WTC11 (cell line): Measurements from ENCODE around the gene SFT2D1. TPM values are rescaled to one million over a fixed set of nuclear protein-coding genes. Genes with fewer than 3 reads are reported as not detected.

Source experiments
- ATAC-seq: fragments of 200-7000 bp; cut with Tn5 transposase; 2 replicates; pipeline ENCODE4 v1.10.0; 2021; ENCODE audit warnings: mild to moderate bottlenecking, moderate library complexity
- CTCF ChIA-PET: fragments of 300-600 bp; sonication (Branson Sonifier 250); formaldehyde crosslinking; loops from one replicate; lab custom pipeline; 2021; ENCODE audit warnings: antibody characterized with exemption; lab: Charles Lee
- POLR2A ChIA-PET: fragments of 350-600 bp; sonication (Branson Sonifier 250); formaldehyde crosslinking; loops from one replicate; lab custom pipeline; 2021; ENCODE audit warnings: antibody characterized with exemption; lab: Charles Lee
- DNase-seq: peaks from one replicate; pipeline ENCODE4 v3.0.0; 2021; ENCODE audit warnings: low spot score
- H3K27ac Mint-ChIP-seq: 2 replicates; pipeline ENCODE4 v1.8.0; 2021; ENCODE audit warnings: mixed read lengths
- H3K27me3 Mint-ChIP-seq: 2 replicates; pipeline ENCODE4 v1.8.0; 2021; ENCODE audit warnings: low read depth, mild to moderate bottlenecking, moderate library complexity, mixed read lengths
- H3K36me3 Mint-ChIP-seq: 2 replicates; pipeline ENCODE4 v1.8.0; 2021; ENCODE audit warnings: mixed read lengths
- H3K4me1 Mint-ChIP-seq: 2 replicates; pipeline ENCODE4 v1.8.0; 2022; ENCODE audit warnings: mixed read lengths
- H3K4me3 Mint-ChIP-seq: 2 replicates; pipeline ENCODE4 v1.8.0; 2021; ENCODE audit warnings: mild to moderate bottlenecking, moderate library complexity, mixed read lengths
- H3K9me3 Mint-ChIP-seq: 2 replicates; pipeline ENCODE4 v1.8.0; 2021; ENCODE audit warnings: mixed read lengths
- FOXK1 ChIP-seq: sonication (generic); formaldehyde crosslinking; IDR thresholded peaks from 2 replicates; pipeline ENCODE4 v1.8.0; 2022; ENCODE audit warnings: mild to moderate bottlenecking, moderate library complexity, missing genetic modification reagents
- GTF2I ChIP-seq: fragments of 250-450 bp; sonication (Bioruptor Pico); conservative IDR thresholded peaks from 2 replicates; pipeline ENCODE4 v1.4.0; 2021; ENCODE audit warnings: mild to moderate bottlenecking
- HMGA2 ChIP-seq: fragments of 250-450 bp; sonication (Bioruptor Pico); IDR thresholded peaks from 2 replicates; pipeline ENCODE4 v1.4.0; 2021; ENCODE audit warnings: mild to moderate bottlenecking, moderate library complexity
- JAZF1 ChIP-seq: fragments of 250-450 bp; sonication (Bioruptor Pico); IDR thresholded peaks from 2 replicates; pipeline ENCODE4 v1.9.0; 2021; ENCODE audit warnings: moderate library complexity, mild to moderate bottlenecking, inconsistent platforms
- KAT7 ChIP-seq: sonication (generic); formaldehyde crosslinking; IDR thresholded peaks from 2 replicates; pipeline ENCODE4 v1.8.1; 2023; ENCODE audit warnings: missing genetic modification reagents, mild to moderate bottlenecking, borderline replicate concordance
- NR1H2 ChIP-seq: sonication (generic); formaldehyde crosslinking; IDR thresholded peaks from 2 replicates; pipeline ENCODE4 v1.9.0; 2021; ENCODE audit warnings: mild to moderate bottlenecking, moderate library complexity, missing genetic modification reagents
- RELA ChIP-seq: sonication (generic); formaldehyde crosslinking; IDR thresholded peaks from 2 replicates; pipeline ENCODE4 v1.8.1; 2022; ENCODE audit warnings: missing genetic modification reagents, mild to moderate bottlenecking, borderline replicate concordance
- ZNF138 ChIP-seq: sonication (generic); formaldehyde crosslinking; conservative IDR thresholded peaks from 2 replicates; pipeline ENCODE4 v1.8.1; 2022; ENCODE audit warnings: mild to moderate bottlenecking, moderate library complexity, missing genetic modification reagents
- ZNF232 ChIP-seq: sonication (generic); formaldehyde crosslinking; IDR thresholded peaks from 2 replicates; pipeline ENCODE4 v1.8.0; 2022; ENCODE audit warnings: mild to moderate bottlenecking, missing genetic modification reagents
- ZNF416 ChIP-seq: fragments of 250-450 bp; sonication (Bioruptor Pico); IDR thresholded peaks from 2 replicates; pipeline ENCODE4 v1.9.0; 2021; ENCODE audit warnings: mild to moderate bottlenecking, inconsistent platforms
- total RNA-seq: library from RNA; stranded (reverse); gene quantifications from 3 replicates; pipeline ENCODE4 v1.2.3, GENCODE V29; 2021
- TF ChIP-seq, protein P1 (sequence below): sonication (generic); formaldehyde crosslinking; IDR thresholded peaks from 2 replicates; pipeline ENCODE4 v1.8.1; 2023; ENCODE audit warnings: mild to moderate bottlenecking, missing genetic modification reagents, borderline replicate concordance
- TF ChIP-seq, protein P2 (sequence below): sonication (generic); formaldehyde crosslinking; conservative IDR thresholded peaks from 2 replicates; pipeline ENCODE4 v1.8.1; 2023; ENCODE audit warnings: mild to moderate bottlenecking, low read depth, missing genetic modification reagents, moderate library complexity
- TF ChIP-seq, protein P3 (sequence below): sonication (generic); formaldehyde crosslinking; IDR thresholded peaks from 2 replicates; pipeline ENCODE4 v1.8.1; 2022; ENCODE audit warnings: low read depth, mild to moderate bottlenecking, moderate library complexity, missing genetic modification reagents, borderline replicate concordance
- TF ChIP-seq, protein P4 (sequence below): sonication (generic); formaldehyde crosslinking; IDR thresholded peaks from 2 replicates; pipeline ENCODE4 v1.8.1; 2022; ENCODE audit warnings: low read depth, missing genetic modification reagents, borderline replicate concordance
- TF ChIP-seq, protein P5 (sequence below): sonication (generic); formaldehyde crosslinking; IDR thresholded peaks from 2 replicates; pipeline ENCODE4 v1.8.1; 2023; ENCODE audit warnings: mild to moderate bottlenecking, missing genetic modification reagents, moderate library complexity
- TF ChIP-seq, protein P6 (sequence below): sonication (generic); formaldehyde crosslinking; IDR thresholded peaks from 2 replicates; pipeline ENCODE4 v1.8.0; 2022; ENCODE audit warnings: mild to moderate bottlenecking, missing genetic modification reagents

SFT2D1 gene
- total RNA-seq, 1 experiment from 2014 or later = 53.1 TPM

DNA sequence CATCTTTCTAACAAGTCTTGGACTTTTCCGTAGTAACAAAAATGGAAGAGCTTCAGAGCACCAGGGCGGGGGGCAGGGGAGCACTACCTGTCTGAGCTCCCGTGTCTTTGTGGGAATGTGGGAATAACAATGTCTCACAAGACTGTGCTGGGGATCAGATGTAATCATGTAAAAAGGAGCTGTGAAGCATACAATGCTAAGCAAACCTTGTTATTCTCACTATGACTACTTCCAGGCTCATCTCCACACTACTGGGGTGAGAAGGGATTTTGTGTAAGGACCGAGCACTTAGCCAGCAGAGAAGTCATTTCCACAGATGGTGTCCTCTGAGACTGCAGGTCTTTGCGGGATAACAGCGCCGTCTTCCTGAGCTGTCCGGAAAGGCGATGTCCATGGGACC is 61.2 kb downstream of the SFT2D1 start (continued):
- TF ChIP-seq, protein P1, sequence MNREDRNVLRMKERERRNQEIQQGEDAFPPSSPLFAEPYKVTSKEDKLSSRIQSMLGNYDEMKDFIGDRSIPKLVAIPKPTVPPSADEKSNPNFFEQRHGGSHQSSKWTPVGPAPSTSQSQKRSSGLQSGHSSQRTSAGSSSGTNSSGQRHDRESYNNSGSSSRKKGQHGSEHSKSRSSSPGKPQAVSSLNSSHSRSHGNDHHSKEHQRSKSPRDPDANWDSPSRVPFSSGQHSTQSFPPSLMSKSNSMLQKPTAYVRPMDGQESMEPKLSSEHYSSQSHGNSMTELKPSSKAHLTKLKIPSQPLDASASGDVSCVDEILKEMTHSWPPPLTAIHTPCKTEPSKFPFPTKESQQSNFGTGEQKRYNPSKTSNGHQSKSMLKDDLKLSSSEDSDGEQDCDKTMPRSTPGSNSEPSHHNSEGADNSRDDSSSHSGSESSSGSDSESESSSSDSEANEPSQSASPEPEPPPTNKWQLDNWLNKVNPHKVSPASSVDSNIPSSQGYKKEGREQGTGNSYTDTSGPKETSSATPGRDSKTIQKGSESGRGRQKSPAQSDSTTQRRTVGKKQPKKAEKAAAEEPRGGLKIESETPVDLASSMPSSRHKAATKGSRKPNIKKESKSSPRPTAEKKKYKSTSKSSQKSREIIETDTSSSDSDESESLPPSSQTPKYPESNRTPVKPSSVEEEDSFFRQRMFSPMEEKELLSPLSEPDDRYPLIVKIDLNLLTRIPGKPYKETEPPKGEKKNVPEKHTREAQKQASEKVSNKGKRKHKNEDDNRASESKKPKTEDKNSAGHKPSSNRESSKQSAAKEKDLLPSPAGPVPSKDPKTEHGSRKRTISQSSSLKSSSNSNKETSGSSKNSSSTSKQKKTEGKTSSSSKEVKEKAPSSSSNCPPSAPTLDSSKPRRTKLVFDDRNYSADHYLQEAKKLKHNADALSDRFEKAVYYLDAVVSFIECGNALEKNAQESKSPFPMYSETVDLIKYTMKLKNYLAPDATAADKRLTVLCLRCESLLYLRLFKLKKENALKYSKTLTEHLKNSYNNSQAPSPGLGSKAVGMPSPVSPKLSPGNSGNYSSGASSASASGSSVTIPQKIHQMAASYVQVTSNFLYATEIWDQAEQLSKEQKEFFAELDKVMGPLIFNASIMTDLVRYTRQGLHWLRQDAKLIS (CRISPR knock-in tag) = no peak
- TF ChIP-seq RELA (CRISPR knock-in tag) (no peak), NR1H2 (CRISPR knock-in tag) (no peak), JAZF1 (CRISPR knock-in tag) (no peak)
- TF ChIP-seq, protein P2, sequence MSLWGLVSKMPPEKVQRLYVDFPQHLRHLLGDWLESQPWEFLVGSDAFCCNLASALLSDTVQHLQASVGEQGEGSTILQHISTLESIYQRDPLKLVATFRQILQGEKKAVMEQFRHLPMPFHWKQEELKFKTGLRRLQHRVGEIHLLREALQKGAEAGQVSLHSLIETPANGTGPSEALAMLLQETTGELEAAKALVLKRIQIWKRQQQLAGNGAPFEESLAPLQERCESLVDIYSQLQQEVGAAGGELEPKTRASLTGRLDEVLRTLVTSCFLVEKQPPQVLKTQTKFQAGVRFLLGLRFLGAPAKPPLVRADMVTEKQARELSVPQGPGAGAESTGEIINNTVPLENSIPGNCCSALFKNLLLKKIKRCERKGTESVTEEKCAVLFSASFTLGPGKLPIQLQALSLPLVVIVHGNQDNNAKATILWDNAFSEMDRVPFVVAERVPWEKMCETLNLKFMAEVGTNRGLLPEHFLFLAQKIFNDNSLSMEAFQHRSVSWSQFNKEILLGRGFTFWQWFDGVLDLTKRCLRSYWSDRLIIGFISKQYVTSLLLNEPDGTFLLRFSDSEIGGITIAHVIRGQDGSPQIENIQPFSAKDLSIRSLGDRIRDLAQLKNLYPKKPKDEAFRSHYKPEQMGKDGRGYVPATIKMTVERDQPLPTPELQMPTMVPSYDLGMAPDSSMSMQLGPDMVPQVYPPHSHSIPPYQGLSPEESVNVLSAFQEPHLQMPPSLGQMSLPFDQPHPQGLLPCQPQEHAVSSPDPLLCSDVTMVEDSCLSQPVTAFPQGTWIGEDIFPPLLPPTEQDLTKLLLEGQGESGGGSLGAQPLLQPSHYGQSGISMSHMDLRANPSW = no peak

DNA sequence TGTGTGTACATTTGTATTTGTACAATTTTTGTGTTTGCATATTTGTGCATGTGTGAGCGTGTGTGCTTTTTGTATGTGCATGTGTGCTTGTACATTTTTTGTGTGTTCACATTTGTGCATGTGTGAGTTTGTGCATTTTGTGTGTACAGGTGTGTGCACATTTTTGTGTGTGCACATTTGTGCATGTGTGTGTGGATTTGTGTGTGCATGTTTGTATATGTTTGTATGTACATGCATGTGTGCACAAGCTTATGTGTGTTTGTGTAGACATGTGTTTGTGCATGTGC is 63.0 kb downstream of the SFT2D1 start:
- no peak for TF ChIP-seq JAZF1 (CRISPR knock-in tag)
- TF ChIP-seq, protein P3, sequence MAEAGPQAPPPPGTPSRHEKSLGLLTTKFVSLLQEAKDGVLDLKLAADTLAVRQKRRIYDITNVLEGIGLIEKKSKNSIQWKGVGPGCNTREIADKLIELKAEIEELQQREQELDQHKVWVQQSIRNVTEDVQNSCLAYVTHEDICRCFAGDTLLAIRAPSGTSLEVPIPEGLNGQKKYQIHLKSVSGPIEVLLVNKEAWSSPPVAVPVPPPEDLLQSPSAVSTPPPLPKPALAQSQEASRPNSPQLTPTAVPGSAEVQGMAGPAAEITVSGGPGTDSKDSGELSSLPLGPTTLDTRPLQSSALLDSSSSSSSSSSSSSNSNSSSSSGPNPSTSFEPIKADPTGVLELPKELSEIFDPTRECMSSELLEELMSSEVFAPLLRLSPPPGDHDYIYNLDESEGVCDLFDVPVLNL (CRISPR knock-in tag) = no peak
- TF ChIP-seq, protein P4, sequence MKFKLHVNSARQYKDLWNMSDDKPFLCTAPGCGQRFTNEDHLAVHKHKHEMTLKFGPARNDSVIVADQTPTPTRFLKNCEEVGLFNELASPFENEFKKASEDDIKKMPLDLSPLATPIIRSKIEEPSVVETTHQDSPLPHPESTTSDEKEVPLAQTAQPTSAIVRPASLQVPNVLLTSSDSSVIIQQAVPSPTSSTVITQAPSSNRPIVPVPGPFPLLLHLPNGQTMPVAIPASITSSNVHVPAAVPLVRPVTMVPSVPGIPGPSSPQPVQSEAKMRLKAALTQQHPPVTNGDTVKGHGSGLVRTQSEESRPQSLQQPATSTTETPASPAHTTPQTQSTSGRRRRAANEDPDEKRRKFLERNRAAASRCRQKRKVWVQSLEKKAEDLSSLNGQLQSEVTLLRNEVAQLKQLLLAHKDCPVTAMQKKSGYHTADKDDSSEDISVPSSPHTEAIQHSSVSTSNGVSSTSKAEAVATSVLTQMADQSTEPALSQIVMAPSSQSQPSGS (CRISPR knock-in tag) = no peak
- TF ChIP-seq, protein P1 (CRISPR knock-in tag) = no peak
- no peak for TF ChIP-seq ZNF232
- TF ChIP-seq, protein P5, sequence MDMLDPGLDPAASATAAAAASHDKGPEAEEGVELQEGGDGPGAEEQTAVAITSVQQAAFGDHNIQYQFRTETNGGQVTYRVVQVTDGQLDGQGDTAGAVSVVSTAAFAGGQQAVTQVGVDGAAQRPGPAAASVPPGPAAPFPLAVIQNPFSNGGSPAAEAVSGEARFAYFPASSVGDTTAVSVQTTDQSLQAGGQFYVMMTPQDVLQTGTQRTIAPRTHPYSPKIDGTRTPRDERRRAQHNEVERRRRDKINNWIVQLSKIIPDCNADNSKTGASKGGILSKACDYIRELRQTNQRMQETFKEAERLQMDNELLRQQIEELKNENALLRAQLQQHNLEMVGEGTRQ (CRISPR knock-in tag) = no peak
- no peak for TF ChIP-seq ZNF416 (CRISPR knock-in tag)
- TF ChIP-seq GTF2I (CRISPR knock-in tag) = no peak
- no peak for TF ChIP-seq FOXK1 (CRISPR knock-in tag)
- no peak for TF ChIP-seq ZNF138 (CRISPR knock-in tag)
- TF ChIP-seq KAT7 (CRISPR knock-in tag) = no peak
- TF ChIP-seq, protein P6, sequence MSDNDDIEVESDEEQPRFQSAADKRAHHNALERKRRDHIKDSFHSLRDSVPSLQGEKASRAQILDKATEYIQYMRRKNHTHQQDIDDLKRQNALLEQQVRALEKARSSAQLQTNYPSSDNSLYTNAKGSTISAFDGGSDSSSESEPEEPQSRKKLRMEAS (CRISPR knock-in tag) = no peak
- TF ChIP-seq HMGA2 (CRISPR knock-in tag) = no peak
- no peaks in the 10 kb centered on the region for H3K36me3 Mint-ChIP-seq
- peaks cover 14% of the 10 kb centered on the region for H3K27me3 Mint-ChIP-seq
- H3K4me3 Mint-ChIP-seq = no peak overlapping the region
- H3K4me1 Mint-ChIP-seq = no peaks in the 10 kb centered on the region
- peaks cover 9% of the 10 kb centered on the region for H3K9me3 Mint-ChIP-seq
- H3K27ac Mint-ChIP-seq = no peak overlapping the region
- POLR2A ChIA-PET = no interaction called here
- no peak for ATAC-seq
- CTCF ChIA-PET = interaction anchor here (0.7 to 3.0 kb wide), 4 partner anchors 34 to 469 kb away, joined by 3 to 36 read pairs (median 8); no protein-coding TSS in a partner anchor
- DNase-seq = no peak
